MM.1S (cell line): Measurements from ENCODE around the gene SEMA3C.

Source experiments
- EZH2 ChIP-seq: fragments of 300-600 bp; sonication (generic); optimal IDR thresholded peaks from 2 replicates; pipeline ENCODE3; 2017; ENCODE audit warnings: low read depth, mild to moderate bottlenecking, antibody characterized with exemption, low read length, mixed read lengths
- TF ChIP-seq, protein P1 (sequence below): fragments of 300-600 bp; sonication (generic); IDR thresholded peaks from 2 replicates; pipeline ENCODE4 v1.5.1; 2016; ENCODE audit warnings: antibody characterized with exemption, low read length, mixed read lengths

DNA sequence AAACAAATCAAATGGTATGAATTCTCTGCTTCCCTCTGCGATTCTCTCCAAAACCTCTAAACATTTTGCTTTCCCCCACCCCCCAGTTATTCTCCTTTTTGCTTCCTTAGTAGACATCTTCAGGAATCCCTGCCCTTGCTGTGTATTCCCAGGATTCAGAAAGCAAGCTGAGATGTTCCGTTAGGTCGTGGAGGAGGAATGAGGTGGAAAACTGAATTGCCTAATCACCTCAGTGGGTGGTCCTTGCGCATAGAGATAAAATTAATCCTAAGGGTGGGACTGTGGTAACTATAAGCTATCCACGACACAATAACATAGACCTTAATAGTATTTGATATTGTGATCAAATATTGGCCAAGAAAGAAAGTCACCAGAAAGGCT lies 49.1 kb upstream of the SEMA3C start:
- TF ChIP-seq, protein P1, sequence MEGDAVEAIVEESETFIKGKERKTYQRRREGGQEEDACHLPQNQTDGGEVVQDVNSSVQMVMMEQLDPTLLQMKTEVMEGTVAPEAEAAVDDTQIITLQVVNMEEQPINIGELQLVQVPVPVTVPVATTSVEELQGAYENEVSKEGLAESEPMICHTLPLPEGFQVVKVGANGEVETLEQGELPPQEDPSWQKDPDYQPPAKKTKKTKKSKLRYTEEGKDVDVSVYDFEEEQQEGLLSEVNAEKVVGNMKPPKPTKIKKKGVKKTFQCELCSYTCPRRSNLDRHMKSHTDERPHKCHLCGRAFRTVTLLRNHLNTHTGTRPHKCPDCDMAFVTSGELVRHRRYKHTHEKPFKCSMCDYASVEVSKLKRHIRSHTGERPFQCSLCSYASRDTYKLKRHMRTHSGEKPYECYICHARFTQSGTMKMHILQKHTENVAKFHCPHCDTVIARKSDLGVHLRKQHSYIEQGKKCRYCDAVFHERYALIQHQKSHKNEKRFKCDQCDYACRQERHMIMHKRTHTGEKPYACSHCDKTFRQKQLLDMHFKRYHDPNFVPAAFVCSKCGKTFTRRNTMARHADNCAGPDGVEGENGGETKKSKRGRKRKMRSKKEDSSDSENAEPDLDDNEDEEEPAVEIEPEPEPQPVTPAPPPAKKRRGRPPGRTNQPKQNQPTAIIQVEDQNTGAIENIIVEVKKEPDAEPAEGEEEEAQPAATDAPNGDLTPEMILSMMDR, result no peak
- TF ChIP-seq EZH2, result no peak
